ENCODE measurements around the gene NOS1.
"Not testable (repeated sequence)": the region's sequence is repeated elsewhere in the genome, so short reads cannot be mapped to it uniquely, and the experiment has no call there.

The NOS1 gene

GRCh38 chr12:117218149-117218548 lies 143.3 kb downstream of the NOS1 start:
- in situ Hi-C loops (cut with MboI; ENCODE audit: low sequenced_read_pairs), result no loop called here

GRCh38 chr12:117216686-117217085 lies 144.7 kb downstream of the NOS1 start:
- in situ Hi-C loops (cut with MboI; ENCODE audit: low sequenced_read_pairs), result no loop called here

GRCh38 chr12:117214797-117215196 lies 146.6 kb downstream of the NOS1 start:
- in situ Hi-C loops (cut with MboI; ENCODE audit: low sequenced_read_pairs), result no loop called here

- in situ Hi-C loops (cut with MboI; ENCODE audit: low sequenced_read_pairs), result no loop called here
Measured at GRCh38 chr12:117213295-117213808, 148.1 kb downstream of the NOS1 start.

GRCh38 chr12:117212563-117213190 lies 148.7 kb downstream of the NOS1 start:
- in situ Hi-C loops (cut with MboI; ENCODE audit: low sequenced_read_pairs), result no loop called here

- in situ Hi-C loops (cut with MboI; ENCODE audit: low sequenced_read_pairs), result no loop called here
Measured at GRCh38 chr12:117210266-117210918, 151.0 kb downstream of the NOS1 start.

- in situ Hi-C loops (cut with MboI; ENCODE audit: low sequenced_read_pairs), result no loop called here
Measured at GRCh38 chr12:117209626-117210025, 151.8 kb downstream of the NOS1 start.

- in situ Hi-C loops (cut with MboI; ENCODE audit: low sequenced_read_pairs), result no loop called here
Measured at GRCh38 chr12:117208811-117209455, 152.5 kb downstream of the NOS1 start.

GRCh38 chr12:117208206-117208605 lies 153.2 kb downstream of the NOS1 start:
- in situ Hi-C loops (cut with MboI; ENCODE audit: low sequenced_read_pairs), result no loop called here

GRCh38 chr12:117207675-117208074 lies 153.8 kb downstream of the NOS1 start:
- in situ Hi-C loops (cut with MboI; ENCODE audit: low sequenced_read_pairs), result no loop called here

- in situ Hi-C loops (cut with MboI; ENCODE audit: low sequenced_read_pairs), result no loop called here
Measured at GRCh38 chr12:117202556-117202955, 158.9 kb downstream of the NOS1 start.

- in situ Hi-C loops (cut with MboI; ENCODE audit: low sequenced_read_pairs), result no loop called here
Measured at GRCh38 chr12:117202033-117202432, 159.4 kb downstream of the NOS1 start.

GRCh38 chr12:117199956-117200744 lies 161.3 kb downstream of the NOS1 start:
- in situ Hi-C loops (cut with MboI; ENCODE audit: low sequenced_read_pairs), result not testable (repeated sequence)

- in situ Hi-C loops (cut with MboI; ENCODE audit: low sequenced_read_pairs), result not testable (repeated sequence)
Measured at GRCh38 chr12:117196334-117196733, 165.1 kb downstream of the NOS1 start.

- in situ Hi-C loops (cut with MboI; ENCODE audit: low sequenced_read_pairs), result not testable (repeated sequence)
Measured at GRCh38 chr12:117195027-117195426, 166.4 kb downstream of the NOS1 start.

GRCh38 chr12:117193903-117194302 lies 167.5 kb downstream of the NOS1 start:
- in situ Hi-C loops (cut with MboI; ENCODE audit: low sequenced_read_pairs), result no loop called here

GRCh38 chr12:117192581-117192980 lies 168.8 kb downstream of the NOS1 start:
- in situ Hi-C loops (cut with MboI; ENCODE audit: low sequenced_read_pairs), result not testable (repeated sequence)

- in situ Hi-C loops (cut with MboI; ENCODE audit: low sequenced_read_pairs), result no loop called here
Measured at GRCh38 chr12:117192057-117192456, 169.4 kb downstream of the NOS1 start.

GRCh38 chr12:117190210-117190781 lies 171.1 kb downstream of the NOS1 start, which contains the start of gene FBXO21:
TSS of gene FBXO21 (minus strand) at chr12:117190470. CDS start at chr12:117190456, 14 bp downstream.
- in situ Hi-C loops (cut with MboI; ENCODE audit: low sequenced_read_pairs), result no loop called here

GRCh38 chr12:117189725-117190209 lies 171.7 kb downstream of the NOS1 start:
- in situ Hi-C loops (cut with MboI; ENCODE audit: low sequenced_read_pairs), result no loop called here
